Cardiac fibroblast (primary cell): ENCODE measurements around the gene SOCS2.
"Not testable (repeated sequence)": the region's sequence is repeated elsewhere in the genome, so short reads cannot be mapped to it uniquely, and the experiment has no call there.

Experiments used
- DNase-seq, 2 donors: peaks; one replicate each; pipeline versions ENCODE4 v3.0.0 to v3.0.0-alpha.2; 2010; ENCODE audit warnings: low read depth in 2 of 2
- H3K4me3 ChIP-seq, 2 donors: replicated peaks in 1 of 2; 1 replicate in 1 of 2; 2 replicates in 1 of 2; pipeline ENCODE4 v1.5.1; 2011; ENCODE audit warnings: low read depth in 2 of 2, low read length in 2 of 2, mild to moderate bottlenecking in 2 of 2, moderate library complexity in 1 of 2
- CTCF ChIP-seq: IDR thresholded peaks from one replicate; pipeline ENCODE4 v1.5.1; 2011; ENCODE audit warnings: low read depth, mild to moderate bottlenecking, low read length, inconsistent platforms

Gene SOCS2

GRCh38 chr12:93549174-93549573 lies 23.3 kb upstream of the SOCS2 start:
- TF ChIP-seq CTCF = no peak
- no peak overlapping the region for H3K4me3 ChIP-seq
- DNase-seq = no peak

- DNase-seq = no peak
- no peak for TF ChIP-seq CTCF
- no peak overlapping the region for H3K4me3 ChIP-seq
Measured at GRCh38 chr12:93550748-93551611, 21.5 kb upstream of the SOCS2 start.

GRCh38 chr12:93552427-93552826 lies 20.0 kb upstream of the SOCS2 start:
- no peak for TF ChIP-seq CTCF
- DNase-seq = no peak
- H3K4me3 ChIP-seq = no peak overlapping the region

- H3K4me3 ChIP-seq, DNase-seq: not testable (repeated sequence)
Measured at GRCh38 chr12:93557879-93558278, 14.6 kb upstream of the SOCS2 start.

- not testable (repeated sequence) for DNase-seq, H3K4me3 ChIP-seq
Measured at GRCh38 chr12:93558685-93559084, 13.8 kb upstream of the SOCS2 start.

- H3K4me3 ChIP-seq = no peak overlapping the region
- TF ChIP-seq CTCF = peak; percentile 37
- DNase-seq = peak; percentile 42 to 44
Measured at GRCh38 chr12:93563807-93564538, 8.5 kb upstream of the SOCS2 start.

GRCh38 chr12:93565760-93566159 lies 6.7 kb upstream of the SOCS2 start:
- no peak overlapping the region for H3K4me3 ChIP-seq
- no peak for TF ChIP-seq CTCF
- no peak for DNase-seq
